Activated naive CD4-positive, alpha-beta T cell treated with anti-CD3 and anti-CD28 coated beads, Interleukin-2, amount 50 U/mL, for 24 hours (primary cell): ENCODE data around the gene BOLA2.
"Not testable (repeated sequence)": the region's sequence is repeated elsewhere in the genome, so short reads cannot be mapped to it uniquely, and the experiment has no call there.

Experiments used
- H3K27ac Mint-ChIP-seq: one replicate; pipeline ENCODE4 v1.8.0; 2021; ENCODE audit warnings: mild to moderate bottlenecking, mixed read lengths
- H3K27me3 Mint-ChIP-seq: one replicate; pipeline ENCODE4 v1.8.0; 2021; ENCODE audit warnings: mixed read lengths
- H3K36me3 Mint-ChIP-seq: one replicate; pipeline ENCODE4 v1.8.0; 2021; ENCODE audit warnings: mixed read lengths
- H3K4me1 Mint-ChIP-seq: one replicate; pipeline ENCODE4 v1.8.0; 2021; ENCODE audit warnings: mixed read lengths
- H3K4me3 Mint-ChIP-seq: one replicate; pipeline ENCODE4 v1.8.0; 2021; ENCODE audit warnings: mild to moderate bottlenecking, mixed read lengths
- H3K9me3 Mint-ChIP-seq: one replicate; pipeline ENCODE4 v1.8.0; 2021; ENCODE audit warnings: mixed read lengths

The BOLA2 gene

GRCh38 chr16:29454269-29454668 lies at the start of gene BOLA2, which contains the start of gene SLX1B:
Gene BOLA2, minus strand, starts transcription at chr16:29454351. Its CDS starts 98 bp downstream, at chr16:29454253.
Gene SLX1B, plus strand, starts transcription at chr16:29454533.
- not testable (repeated sequence) for H3K4me1 Mint-ChIP-seq, H3K27ac Mint-ChIP-seq, H3K4me3 Mint-ChIP-seq, H3K36me3 Mint-ChIP-seq, H3K9me3 Mint-ChIP-seq, H3K27me3 Mint-ChIP-seq

DNA sequence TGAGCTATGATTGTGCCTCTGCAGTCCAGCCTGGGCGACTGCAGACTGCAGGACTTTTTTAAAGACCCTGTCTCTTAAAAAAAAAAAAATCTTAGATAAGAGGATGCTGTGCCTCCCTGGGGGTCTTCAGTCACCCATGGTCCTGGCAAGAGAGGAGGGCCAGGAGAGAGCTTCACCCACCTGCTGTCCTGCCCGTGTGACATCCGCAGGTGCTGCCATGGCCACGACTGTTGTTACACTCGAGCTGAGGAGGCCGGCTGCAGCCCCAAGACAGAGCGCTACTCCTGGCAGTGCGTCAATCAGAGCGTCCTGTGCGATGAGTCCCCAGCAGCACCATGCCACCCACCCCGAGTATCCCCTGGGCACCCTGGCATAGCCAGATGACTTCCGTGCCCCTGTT lies 28.1 kb upstream of the BOLA2 start:
- not testable (repeated sequence) for H3K36me3 Mint-ChIP-seq, H3K27ac Mint-ChIP-seq, H3K4me1 Mint-ChIP-seq, H3K9me3 Mint-ChIP-seq, H3K27me3 Mint-ChIP-seq, H3K4me3 Mint-ChIP-seq

DNA sequence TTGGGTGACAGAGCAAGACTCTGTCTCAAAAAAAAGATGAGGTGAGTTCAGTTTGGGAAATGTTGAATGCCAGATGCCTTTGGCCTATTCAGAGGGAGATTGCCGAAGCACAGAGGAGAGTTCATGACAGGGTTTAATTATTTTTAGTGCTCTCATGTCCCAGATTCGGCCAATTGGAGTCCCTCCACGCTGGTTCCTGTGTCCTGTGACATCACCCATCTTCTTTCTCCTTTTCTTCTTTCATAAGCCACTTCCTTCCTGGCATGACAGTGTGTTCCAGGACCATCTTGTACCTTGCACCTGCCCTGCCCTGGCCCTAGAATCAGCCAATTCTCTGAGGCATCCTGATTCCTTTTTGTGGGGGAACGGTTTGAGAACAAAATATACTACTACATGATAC lies 17.9 kb upstream of the BOLA2 start:
- not testable (repeated sequence) for H3K4me3 Mint-ChIP-seq, H3K27me3 Mint-ChIP-seq, H3K27ac Mint-ChIP-seq, H3K36me3 Mint-ChIP-seq, H3K4me1 Mint-ChIP-seq, H3K9me3 Mint-ChIP-seq

DNA sequence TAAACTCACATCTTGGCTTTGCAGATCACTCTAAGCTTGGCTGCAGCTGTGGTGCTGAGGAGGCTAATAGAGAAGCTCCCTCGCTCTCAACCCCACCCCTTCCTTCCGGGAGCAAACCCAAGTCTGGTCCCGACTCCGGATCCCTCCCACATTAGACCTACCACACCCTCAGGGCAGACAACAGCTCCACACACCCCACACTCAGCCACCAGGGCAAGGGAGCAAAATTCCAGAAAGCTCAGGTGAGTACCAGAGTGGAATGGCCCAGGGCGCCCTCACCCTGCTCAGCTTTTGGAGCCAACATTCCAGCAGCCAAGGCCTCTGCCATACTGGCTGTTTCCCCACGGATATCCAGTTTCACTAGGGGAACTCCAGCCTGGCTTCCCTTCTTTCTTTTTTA lies 15.5 kb upstream of the BOLA2 start:
- not testable (repeated sequence) for H3K4me3 Mint-ChIP-seq, H3K27ac Mint-ChIP-seq

GRCh38 chr16:29467654-29468366 lies 13.7 kb upstream of the BOLA2 start:
- not testable (repeated sequence) for H3K4me1 Mint-ChIP-seq, H3K36me3 Mint-ChIP-seq, H3K27me3 Mint-ChIP-seq, H3K27ac Mint-ChIP-seq, H3K9me3 Mint-ChIP-seq, H3K4me3 Mint-ChIP-seq

More for the DNA sequence above, 15.5 kb upstream of the BOLA2 start:
- not testable (repeated sequence) for H3K9me3 Mint-ChIP-seq, H3K36me3 Mint-ChIP-seq, H3K4me1 Mint-ChIP-seq, H3K27me3 Mint-ChIP-seq

DNA sequence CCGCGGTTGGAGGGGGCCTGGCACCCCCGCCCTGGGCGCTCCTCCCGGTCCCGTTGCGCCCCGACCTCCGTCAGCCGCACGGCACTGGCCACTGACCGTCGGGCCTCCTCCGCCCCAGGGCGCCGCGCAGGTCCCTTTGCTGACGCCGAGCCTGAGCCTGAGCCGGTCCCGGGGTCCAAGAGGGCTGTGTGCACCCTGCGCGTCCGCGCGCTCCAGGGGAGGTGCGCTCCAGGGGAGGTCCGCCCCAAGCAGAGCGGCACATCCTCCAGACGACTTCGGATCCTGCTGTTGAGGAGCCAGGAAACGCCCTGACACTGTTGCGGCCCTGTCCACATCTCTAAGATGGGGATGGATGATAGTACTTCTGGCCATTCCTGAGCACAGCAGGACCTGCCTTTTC lies 12.8 kb upstream of the BOLA2 start:
- not testable (repeated sequence) for H3K27me3 Mint-ChIP-seq

DNA sequence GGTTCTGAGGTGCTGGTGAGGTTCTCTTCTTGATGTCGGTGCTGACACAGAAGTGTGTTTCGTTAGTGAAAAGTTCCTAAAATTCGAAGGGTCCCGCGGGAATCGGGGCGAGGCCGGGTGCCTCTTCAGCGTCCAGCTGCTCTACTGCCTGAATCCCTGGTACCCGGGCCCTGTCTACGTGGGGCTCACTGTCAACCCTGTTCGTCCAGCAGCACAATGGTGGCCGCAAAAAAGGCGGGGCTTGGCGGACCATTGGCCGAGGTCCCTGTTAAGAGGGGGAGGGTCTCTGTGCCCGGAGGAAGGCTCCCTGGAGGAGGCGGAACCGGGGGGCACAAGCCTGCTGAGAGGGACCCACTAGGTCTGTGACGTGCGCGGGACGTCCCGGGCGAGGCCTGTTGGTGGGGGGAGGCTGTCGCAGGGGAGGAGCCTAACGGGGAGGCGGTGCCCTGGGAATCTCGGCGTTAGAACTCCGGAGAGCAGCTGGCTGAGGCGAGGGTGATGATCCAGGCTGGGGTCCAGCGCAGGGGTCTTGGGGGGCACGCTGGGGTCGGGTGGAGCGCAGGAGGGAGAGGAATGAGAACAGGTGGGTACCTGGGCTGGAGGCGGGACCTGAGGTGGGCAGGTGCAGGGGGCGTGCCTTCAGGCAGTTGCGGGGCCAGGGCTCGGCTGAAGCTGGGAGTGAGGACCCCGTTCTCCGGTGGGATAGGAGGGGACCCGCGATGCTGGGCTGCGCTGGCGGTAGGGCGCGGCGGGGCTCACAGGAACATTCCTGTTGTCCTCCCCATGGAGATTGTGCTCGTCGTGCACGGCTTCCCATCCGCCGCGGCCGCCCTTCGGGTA lies 12.1 kb upstream of the BOLA2 start:
- not testable (repeated sequence) for H3K27ac Mint-ChIP-seq, H3K36me3 Mint-ChIP-seq, H3K27me3 Mint-ChIP-seq, H3K9me3 Mint-ChIP-seq, H3K4me1 Mint-ChIP-seq, H3K4me3 Mint-ChIP-seq

More for the DNA sequence above, 12.8 kb upstream of the BOLA2 start:
- H3K36me3 Mint-ChIP-seq, H3K9me3 Mint-ChIP-seq, H3K27ac Mint-ChIP-seq, H3K4me1 Mint-ChIP-seq, H3K4me3 Mint-ChIP-seq: not testable (repeated sequence)

GRCh38 chr16:29460647-29461030 lies 6.5 kb upstream of the BOLA2 start:
- not testable (repeated sequence) for H3K36me3 Mint-ChIP-seq, H3K4me3 Mint-ChIP-seq

GRCh38 chr16:29459706-29460646 lies 5.8 kb upstream of the BOLA2 start, which contains the start of gene SULT1A4:
Gene SULT1A4, plus strand, starts transcription at chr16:29459913. Its CDS starts 1,473 bp downstream, at chr16:29461386.
- not testable (repeated sequence) for H3K4me3 Mint-ChIP-seq

More at GRCh38 chr16:29460647-29461030, 6.5 kb upstream of the BOLA2 start:
- H3K27me3 Mint-ChIP-seq, H3K9me3 Mint-ChIP-seq, H3K27ac Mint-ChIP-seq, H3K4me1 Mint-ChIP-seq: not testable (repeated sequence)

DNA sequence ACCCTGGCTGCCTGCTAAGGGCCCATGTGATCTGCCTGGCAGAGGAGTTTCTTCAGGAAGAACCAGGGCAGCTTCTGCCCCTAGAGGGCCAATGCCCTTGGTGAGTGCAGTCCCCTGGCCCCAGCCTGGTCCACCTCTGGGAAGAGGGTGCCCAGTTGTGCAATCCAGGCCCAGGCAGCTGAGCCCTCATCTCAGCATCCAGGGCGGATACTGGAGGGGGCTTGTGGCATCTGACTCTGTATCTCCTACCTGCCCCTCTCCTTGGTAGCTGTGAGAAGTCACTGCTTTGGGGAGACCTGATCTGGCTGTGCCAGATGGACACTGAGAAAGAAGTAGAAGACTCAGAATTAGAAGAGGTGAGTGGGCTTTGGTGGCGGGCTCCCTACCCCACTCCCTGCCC lies 3.5 kb upstream of the BOLA2 start:
- H3K27me3 Mint-ChIP-seq, H3K4me3 Mint-ChIP-seq, H3K36me3 Mint-ChIP-seq, H3K4me1 Mint-ChIP-seq, H3K9me3 Mint-ChIP-seq, H3K27ac Mint-ChIP-seq: not testable (repeated sequence)

More at GRCh38 chr16:29459706-29460646, 5.8 kb upstream of the BOLA2 start, which contains the start of gene SULT1A4:
- not testable (repeated sequence) for H3K4me1 Mint-ChIP-seq, H3K9me3 Mint-ChIP-seq, H3K27ac Mint-ChIP-seq, H3K36me3 Mint-ChIP-seq, H3K27me3 Mint-ChIP-seq

DNA sequence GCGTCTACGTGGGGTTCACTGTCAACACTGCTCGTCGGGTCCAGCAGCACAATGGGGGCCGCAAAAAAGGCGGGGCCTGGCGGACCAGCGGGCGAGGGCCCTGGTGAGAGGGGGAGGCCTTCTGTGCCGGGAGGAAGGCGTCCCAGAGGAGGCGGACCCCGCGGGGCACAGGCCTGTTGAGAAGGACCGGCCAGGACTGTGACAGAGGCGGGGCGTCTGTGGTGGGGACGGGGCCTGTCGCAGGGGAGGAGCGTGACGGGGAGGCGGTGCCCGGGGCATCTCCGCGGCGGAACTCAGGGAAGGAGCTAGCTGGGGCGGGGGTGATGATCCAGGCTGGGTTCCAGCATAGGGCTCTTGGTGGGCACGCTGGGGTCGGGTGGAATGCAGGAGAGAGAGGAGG lies 677 bp upstream of the BOLA2 start:
- not testable (repeated sequence) for H3K27me3 Mint-ChIP-seq, H3K36me3 Mint-ChIP-seq, H3K4me1 Mint-ChIP-seq, H3K9me3 Mint-ChIP-seq, H3K27ac Mint-ChIP-seq, H3K4me3 Mint-ChIP-seq

DNA sequence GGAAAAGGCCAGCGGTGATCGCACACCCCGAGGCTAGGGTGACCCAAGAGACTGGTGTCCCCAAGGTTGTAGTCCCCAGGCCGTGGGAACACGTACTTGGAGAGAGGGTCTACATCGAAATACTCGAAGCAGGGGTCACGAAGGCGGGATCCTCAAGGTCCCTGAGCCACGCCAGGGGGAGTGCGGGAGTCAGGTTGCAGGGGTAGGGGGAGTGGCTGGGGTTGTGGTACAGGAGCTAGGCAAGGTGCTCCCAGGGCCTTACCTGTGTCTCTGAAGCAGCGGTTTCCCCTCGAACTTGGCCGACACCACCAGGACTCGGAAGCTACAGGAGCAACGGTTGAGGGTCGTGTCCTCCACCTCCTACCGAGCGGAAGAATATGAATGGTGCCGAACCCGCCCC lies 397 bp downstream of the BOLA2 start:
- not testable (repeated sequence) for H3K4me3 Mint-ChIP-seq, H3K27ac Mint-ChIP-seq, H3K4me1 Mint-ChIP-seq, H3K9me3 Mint-ChIP-seq, H3K36me3 Mint-ChIP-seq, H3K27me3 Mint-ChIP-seq

DNA sequence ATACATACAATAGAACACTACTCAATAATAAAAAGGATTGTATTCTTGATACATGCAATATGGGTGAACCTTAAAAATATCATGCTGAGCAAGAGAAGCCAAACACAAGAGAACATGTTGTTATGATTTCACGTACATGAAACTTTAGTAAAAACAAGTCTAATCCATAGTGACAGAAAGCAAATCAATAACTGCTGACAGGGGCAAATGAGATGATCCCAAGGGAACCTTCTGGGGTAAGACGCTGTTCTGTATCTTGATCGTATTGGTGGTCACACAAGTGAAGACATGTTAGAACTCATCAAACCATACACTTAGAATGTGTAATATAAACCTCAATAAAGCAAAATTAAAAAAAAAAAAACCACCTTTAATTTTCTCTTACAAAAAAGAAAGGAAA lies 28.8 kb downstream of the BOLA2 start:
- not testable (repeated sequence) for H3K4me1 Mint-ChIP-seq, H3K27me3 Mint-ChIP-seq, H3K9me3 Mint-ChIP-seq, H3K27ac Mint-ChIP-seq, H3K4me3 Mint-ChIP-seq, H3K36me3 Mint-ChIP-seq

DNA sequence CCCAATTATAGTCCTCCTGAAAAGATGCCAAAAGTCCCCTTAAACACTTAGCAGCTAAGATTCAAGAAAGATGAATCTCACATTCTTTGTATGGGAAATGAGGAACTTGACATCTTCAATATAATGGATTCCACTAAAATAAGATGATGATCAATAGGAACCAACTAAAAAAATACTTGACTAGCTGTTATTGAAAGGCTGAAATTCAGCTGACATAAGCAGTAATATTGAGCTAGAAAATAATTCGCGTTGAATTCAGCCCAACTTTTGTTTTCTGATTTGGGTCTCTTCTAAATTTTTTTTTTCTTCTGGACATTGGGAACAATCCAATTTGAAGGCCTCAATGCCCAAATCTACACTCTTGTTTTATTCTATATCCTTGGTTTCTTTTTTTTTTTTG lies 30.6 kb downstream of the BOLA2 start:
- H3K4me1 Mint-ChIP-seq: not testable (repeated sequence)

DNA sequence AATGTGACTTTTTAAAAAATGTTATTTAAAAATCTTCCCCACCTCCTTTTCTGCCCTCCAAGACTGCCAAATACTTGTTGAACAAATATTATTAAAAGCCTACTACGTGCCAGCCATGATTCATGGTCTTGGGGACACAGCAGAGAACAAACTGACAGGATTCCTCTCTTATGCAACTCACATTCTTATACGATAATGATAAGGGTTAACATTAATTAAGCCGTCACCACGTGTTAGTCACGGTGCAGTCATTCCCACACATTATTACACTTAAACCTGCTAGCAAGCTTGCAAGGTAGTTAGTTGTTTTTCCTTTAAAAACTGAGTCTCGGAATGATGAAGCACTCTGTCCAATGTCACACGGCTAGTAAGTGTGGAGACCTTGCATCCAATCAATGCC lies 48.9 kb downstream of the BOLA2 start:
- not testable (repeated sequence) for H3K27me3 Mint-ChIP-seq, H3K36me3 Mint-ChIP-seq, H3K4me1 Mint-ChIP-seq, H3K9me3 Mint-ChIP-seq, H3K27ac Mint-ChIP-seq, H3K4me3 Mint-ChIP-seq

More for the DNA sequence above, 30.6 kb downstream of the BOLA2 start:
- not testable (repeated sequence) for H3K4me3 Mint-ChIP-seq, H3K27me3 Mint-ChIP-seq, H3K9me3 Mint-ChIP-seq, H3K36me3 Mint-ChIP-seq, H3K27ac Mint-ChIP-seq
